Measurements from ENCODE around the gene TNFRSF19.
A peak's percentile ranks its signal among the peaks of the same experiment; 100 is the strongest.
"Not testable (repeated sequence)": the region's sequence is repeated elsewhere in the genome, so short reads cannot be mapped to it uniquely, and the experiment has no call there.

TNFRSF19 gene, protein sequence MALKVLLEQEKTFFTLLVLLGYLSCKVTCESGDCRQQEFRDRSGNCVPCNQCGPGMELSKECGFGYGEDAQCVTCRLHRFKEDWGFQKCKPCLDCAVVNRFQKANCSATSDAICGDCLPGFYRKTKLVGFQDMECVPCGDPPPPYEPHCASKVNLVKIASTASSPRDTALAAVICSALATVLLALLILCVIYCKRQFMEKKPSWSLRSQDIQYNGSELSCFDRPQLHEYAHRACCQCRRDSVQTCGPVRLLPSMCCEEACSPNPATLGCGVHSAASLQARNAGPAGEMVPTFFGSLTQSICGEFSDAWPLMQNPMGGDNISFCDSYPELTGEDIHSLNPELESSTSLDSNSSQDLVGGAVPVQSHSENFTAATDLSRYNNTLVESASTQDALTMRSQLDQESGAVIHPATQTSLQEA

GRCh38 chr13:23570099-23570920 is at the start of gene TNFRSF19:
TSS of gene TNFRSF19 (plus strand) at chr13:23570412. CDS start at chr13:23590184, 19,772 bp downstream.
- DNase-seq = no peak

DNA sequence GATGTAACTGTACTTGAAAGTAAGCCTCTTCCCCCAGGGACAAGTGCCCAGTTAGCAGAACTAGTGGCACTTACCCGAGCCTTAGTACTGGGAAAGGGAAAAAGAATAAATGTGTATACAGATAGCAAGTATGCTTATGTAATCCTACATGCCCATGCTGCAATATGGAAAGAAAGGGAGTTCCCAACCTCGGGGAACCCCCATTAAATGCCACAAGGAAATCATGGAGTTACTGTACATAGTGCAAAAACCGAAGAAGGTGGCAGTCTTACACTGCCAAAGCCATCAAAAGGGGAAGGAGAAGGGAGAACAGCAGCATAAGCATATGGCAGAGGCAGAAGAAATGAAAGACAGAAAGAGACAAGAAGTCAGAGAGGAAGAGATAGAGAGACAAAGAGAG is 40.3 kb upstream of the TNFRSF19 start:
- not testable (repeated sequence) for DNase-seq

DNA sequence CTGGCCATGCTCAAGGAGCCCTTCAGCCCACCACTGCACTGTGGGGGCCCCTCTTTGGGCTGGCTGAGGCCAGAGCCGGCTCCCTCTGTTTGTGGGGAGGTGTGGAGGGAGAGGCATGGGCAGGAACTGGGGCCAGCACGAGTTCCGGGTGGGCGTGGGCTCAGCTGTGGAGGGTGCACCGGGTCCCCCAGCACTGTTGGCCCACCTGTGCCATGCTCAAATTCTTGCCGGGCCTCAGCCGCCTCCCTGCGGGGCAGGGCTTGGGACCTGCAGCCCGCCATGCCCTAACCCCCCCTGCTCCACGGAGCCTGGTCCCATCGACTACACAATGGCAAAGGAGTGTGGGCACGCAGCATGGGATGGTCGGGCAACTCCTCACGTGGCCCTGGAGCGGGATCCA is 38.8 kb upstream of the TNFRSF19 start:
- DNase-seq = no peak

- no peak for DNase-seq
Measured at GRCh38 chr13:23534090-23534489, 36.1 kb upstream of the TNFRSF19 start.

DNA sequence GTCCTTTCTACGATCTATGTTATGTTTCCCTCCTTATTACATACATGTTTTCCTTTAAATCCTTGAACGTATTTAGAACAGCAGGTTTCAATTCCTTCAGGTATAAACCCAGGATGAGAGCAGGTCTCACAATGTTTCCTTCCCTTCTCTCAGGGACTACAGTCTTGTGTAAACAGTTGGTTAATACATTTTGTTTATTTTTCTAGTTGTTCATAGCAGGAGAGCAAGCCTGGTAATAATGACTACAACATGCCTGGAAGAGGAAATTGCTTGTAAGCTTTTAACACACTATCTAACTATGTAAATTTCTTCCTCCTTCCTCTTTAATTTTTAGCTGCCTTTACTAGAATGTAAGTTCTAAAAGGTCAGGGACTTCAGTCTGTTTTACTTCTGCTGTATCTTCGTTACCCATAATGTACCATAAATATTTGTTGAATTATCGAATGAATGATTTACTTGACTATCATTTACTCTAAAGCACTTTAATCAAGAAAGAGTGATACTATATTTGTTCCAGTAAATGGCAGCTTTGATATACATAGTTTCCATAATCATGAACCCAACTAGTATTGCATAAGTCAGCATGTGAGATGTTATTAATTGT is 28.9 kb upstream of the TNFRSF19 start:
- DNase-seq = peak; percentile 34

DNA sequence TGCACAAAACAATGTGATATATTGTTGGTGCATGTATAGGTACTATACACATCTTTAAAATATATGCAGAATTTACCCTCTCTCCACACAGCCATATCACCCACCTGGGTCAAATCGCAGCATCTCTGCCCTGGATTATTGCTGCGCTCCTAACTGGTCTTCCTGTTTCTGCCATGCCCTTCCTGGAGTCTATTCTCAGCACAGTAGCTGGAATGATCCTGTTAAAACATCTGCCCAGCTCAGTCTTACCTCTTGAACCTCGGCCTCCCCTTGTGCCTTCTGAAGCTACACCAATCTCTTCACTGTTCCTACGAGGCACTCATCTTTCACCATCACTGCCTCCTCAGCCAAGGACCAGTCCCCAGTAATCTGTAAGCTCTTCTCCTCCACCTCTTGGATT is 25.5 kb upstream of the TNFRSF19 start:
- no peak for DNase-seq

GRCh38 chr13:23547000-23547590 is 23.1 kb upstream of the TNFRSF19 start:
- no peak for DNase-seq

DNA sequence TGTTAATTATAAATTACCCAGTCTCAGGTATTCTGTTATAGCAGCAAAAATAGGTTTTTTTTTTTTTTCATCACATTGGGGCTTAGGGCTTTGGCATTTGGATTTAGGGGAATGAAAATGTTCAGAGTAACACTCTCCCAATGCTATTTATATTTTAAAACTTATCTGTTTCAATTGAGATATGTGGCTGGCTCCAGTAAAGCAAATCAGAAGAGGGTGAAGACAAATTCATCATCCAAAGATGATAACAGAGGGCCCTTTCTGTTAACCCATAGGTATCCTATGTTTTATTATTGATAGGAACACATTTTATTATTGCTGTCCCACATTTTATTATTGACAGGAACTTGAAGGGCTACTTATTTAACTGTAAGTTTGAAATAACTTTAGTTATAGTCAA is 20.5 kb upstream of the TNFRSF19 start:
- no peak for DNase-seq

DNA sequence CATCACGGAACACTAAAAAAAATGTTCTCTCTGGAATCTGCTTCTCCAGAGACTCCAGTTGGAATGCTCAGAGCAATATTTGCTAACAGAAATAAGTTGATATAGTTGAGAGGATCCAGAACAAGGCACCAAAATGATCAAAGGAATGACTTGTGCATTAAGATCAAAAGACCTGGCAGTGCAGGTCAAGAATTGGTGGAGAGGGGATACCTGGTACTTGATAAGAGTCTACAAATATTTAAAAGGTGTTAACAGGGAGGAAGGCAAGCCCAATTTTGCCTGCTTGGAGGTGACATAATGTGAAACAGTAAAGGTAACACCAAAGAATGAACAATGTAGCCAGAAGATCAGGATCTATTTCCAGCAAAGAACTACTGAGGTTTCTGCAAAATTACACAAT is 20.0 kb upstream of the TNFRSF19 start:
- DNase-seq = no peak

DNA sequence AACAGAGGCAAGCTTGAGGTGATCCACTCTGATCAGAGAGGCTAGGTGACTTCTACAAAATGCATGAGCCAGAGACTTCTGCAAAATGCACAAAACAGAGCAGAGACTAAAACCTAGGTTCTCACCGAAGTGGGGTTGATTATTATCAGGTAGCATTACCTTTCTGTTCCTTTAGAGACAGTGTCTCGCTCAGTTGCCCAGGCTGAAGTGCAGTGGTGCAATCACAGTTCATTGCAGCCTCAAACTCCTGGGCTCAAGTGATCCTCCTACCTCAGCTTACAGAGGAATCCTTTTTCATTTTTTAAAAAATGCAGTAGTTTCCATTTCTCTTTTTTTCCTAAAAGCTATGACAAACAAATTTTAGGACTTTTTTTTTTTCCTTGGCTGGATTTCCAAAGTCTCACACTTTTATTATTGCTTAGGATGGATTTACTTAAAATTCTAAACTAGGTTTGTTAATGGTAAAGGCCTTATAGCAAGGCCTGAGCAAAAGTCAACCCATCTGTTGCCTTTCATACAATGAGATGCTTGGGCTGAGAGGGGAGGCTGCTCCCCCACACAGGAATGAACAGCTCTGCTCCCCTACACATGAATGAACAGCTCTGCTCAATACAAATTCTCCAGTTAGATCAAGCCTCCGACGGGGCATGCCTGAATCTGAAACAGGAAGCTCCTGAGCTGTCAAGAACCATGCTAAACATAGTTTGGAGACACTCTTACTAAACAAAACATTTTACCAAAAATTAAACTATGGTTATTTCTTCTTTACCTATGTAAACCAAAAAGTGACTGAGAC is 18.8 kb upstream of the TNFRSF19 start:
- no peak for DNase-seq

DNA sequence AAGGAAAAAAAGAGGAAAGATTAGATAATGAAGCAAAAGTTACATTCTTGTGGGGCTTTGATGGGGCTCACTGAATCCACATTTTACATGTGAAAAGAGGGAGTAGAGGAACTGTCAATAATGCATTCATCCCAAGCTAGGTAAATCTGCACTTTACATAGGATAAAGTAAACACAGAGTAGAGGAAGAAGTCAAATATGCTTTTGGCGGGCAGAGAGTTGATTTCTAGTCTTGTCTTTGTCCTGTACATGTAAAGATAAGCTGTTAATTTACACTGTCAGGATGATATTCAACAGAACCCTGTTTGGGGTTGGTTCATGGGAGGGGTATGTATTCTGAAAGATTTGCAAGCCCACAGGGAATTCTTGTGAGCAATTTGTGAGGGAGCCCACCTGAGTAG is 18.0 kb upstream of the TNFRSF19 start:
- DNase-seq = no peak

DNA sequence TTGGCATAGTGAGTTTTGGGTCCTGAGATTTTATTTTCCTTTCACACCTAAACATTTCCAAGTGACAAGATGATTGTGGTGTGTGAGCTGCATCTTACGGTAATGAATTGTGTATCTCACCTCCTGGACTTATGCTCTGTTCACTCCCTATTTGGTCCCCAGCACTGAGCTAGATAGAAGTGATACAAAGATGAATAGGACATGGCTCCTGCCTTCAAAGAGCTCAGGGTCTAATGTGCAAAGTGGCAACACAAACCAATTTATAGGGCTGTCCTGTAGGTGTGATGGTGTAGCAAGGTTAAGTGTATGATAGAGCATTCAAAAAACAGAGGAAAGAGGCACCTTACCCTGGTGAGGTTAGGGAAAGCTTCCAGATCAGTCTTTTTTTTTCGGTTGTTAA is 17.6 kb upstream of the TNFRSF19 start:
- no peak for DNase-seq

GRCh38 chr13:23554000-23554399 is 16.2 kb upstream of the TNFRSF19 start:
- DNase-seq = no peak

- DNase-seq = no peak
Measured at GRCh38 chr13:23557043-23557442, 13.2 kb upstream of the TNFRSF19 start.

- DNase-seq = no peak
Measured at GRCh38 chr13:23557733-23558132, 12.5 kb upstream of the TNFRSF19 start.

DNA sequence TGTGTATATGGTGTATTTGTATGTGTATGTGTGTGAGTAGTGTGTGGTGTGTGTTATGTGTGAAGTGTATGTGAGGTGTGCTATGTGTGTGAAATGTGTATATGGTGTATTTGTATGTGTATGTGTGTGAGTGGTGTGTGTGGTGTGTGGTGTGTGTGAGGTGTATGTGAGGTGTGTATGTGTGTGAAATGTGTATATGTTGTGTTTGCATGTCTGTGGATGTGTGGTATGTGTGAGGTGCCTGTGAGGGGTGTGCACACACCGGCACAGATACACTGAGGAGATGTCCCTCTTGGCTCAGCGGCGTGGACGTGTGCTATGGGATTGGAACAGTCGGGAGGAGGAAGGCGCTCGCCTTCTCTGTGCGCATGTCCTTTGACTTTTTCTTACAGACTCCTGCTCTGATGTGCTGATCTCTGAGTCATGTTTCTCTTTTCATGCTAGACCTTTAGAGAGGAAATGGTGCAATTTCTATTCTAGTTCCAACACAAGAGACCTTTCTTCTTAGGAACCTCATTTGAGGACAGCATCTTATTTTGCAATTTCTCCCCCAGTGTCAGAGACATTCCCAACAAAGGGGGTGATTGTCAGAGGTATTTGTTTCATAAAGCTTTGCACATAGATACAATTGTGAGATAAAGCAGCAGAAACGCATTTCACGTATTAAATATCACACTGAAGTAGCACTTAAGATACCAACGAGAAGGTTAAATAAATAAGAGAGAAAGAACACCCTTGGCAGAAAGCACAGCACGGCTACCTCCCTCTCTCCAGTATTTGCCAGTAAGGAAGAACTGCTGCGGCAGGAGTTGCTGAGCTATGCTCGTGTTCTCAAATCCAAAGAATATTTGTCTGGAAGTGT is 11.3 kb upstream of the TNFRSF19 start:
- DNase-seq = peak; percentile 64

GRCh38 chr13:23560571-23561089 is 9.6 kb upstream of the TNFRSF19 start:
- DNase-seq = no peak

- DNase-seq = no peak
Measured at GRCh38 chr13:23561261-23561660, 9.0 kb upstream of the TNFRSF19 start.

GRCh38 chr13:23563085-23563845 is 6.9 kb upstream of the TNFRSF19 start:
- DNase-seq = no peak

- no peak for DNase-seq
Measured at GRCh38 chr13:23567906-23568460, 2.2 kb upstream of the TNFRSF19 start.

All from NCI-H748 treated with DMSO at 0.1 percent for 48 hours (cell line).